Testis (tissue), 2 donors: ENCODE measurements around the gene HSD17B3.

ENCODE experiments used
- POLR2A ChIP-seq: fragments of 450-650 bp; IDR thresholded peaks from one replicate; pipeline ENCODE4 v1.6.1; 2017; ENCODE audit warnings: antibody characterized with exemption, mild to moderate bottlenecking, moderate library complexity
- TF ChIP-seq, protein P1 (sequence below), 3 experiments: fragments of 450-650 bp in 2 of 3; fragments of 200-600 bp in 1 of 3; sonication (generic) in 1 of 3; IDR thresholded peaks; one replicate each; pipeline ENCODE4 v1.5.1; 2016 to 2019; ENCODE audit warnings: antibody characterized with exemption in 3 of 3, mild to moderate bottlenecking in 2 of 3, moderate library complexity in 1 of 3

DNA sequence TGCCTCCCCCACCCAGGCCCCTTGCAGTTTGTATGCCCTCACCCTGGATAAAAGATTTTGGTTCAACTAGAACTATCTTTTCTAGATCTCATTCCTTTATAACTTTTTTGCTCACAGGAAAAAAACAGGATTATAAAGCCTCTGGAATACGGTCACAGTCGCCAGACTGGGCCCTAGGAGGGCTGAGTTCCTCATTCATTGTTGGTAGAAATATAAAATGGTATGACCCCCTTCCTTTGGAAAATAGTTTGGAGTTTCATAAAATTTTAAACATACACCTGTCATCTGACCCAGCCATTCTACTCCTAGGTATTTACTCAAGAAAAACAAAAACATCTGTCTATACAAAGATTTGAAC lies 82.1 kb downstream of the HSD17B3 start:
- TF ChIP-seq, protein P1, sequence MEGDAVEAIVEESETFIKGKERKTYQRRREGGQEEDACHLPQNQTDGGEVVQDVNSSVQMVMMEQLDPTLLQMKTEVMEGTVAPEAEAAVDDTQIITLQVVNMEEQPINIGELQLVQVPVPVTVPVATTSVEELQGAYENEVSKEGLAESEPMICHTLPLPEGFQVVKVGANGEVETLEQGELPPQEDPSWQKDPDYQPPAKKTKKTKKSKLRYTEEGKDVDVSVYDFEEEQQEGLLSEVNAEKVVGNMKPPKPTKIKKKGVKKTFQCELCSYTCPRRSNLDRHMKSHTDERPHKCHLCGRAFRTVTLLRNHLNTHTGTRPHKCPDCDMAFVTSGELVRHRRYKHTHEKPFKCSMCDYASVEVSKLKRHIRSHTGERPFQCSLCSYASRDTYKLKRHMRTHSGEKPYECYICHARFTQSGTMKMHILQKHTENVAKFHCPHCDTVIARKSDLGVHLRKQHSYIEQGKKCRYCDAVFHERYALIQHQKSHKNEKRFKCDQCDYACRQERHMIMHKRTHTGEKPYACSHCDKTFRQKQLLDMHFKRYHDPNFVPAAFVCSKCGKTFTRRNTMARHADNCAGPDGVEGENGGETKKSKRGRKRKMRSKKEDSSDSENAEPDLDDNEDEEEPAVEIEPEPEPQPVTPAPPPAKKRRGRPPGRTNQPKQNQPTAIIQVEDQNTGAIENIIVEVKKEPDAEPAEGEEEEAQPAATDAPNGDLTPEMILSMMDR (IDR thresholded peaks at IDR 0.05), result no peak
- TF ChIP-seq POLR2A, result no peak
